KMS-11 (cell line): Measurements from ENCODE around the gene PLEKHA1.

ENCODE experiments used
- H2AFZ ChIP-seq: fragments of 200-600 bp; sonication (generic); 2 replicates; pipeline ENCODE4 v1.6.1; 2016; ENCODE audit warnings: antibody characterized with exemption, mixed run types, low read depth
- H3K27ac ChIP-seq: fragments of 200-600 bp; sonication (generic); 2 replicates; pipeline ENCODE4 v1.6.1; 2016; ENCODE audit warnings: mild to moderate bottlenecking, mixed run types
- H3K27me3 ChIP-seq: fragments of 200-600 bp; sonication (generic); 2 replicates; pipeline ENCODE4 v1.6.1; 2017; ENCODE audit warnings: mild to moderate bottlenecking, low read depth, mixed run types, moderate library complexity; ENCODE audit not compliant: insufficient read depth
- H3K36me3 ChIP-seq: fragments of 200-600 bp; sonication (generic); 2 replicates; pipeline ENCODE4 v1.6.1; 2017; ENCODE audit warnings: mild to moderate bottlenecking, mixed run types; ENCODE audit not compliant: insufficient read depth
- H3K4me1 ChIP-seq: fragments of 200-600 bp; sonication (generic); 2 replicates; pipeline ENCODE4 v1.6.1; 2016; ENCODE audit warnings: mild to moderate bottlenecking, low read depth, mixed run types; ENCODE audit not compliant: poor library complexity, severe bottlenecking
- H3K4me2 ChIP-seq: fragments of 200-600 bp; sonication (generic); 2 replicates; pipeline ENCODE4 v1.7.0; 2016; ENCODE audit warnings: mild to moderate bottlenecking, mixed run types
- H3K4me3 ChIP-seq: fragments of 200-600 bp; sonication (generic); IDR thresholded peaks from 2 replicates; pipeline ENCODE4 v1.6.1; 2017; ENCODE audit warnings: low read depth, low read length, mixed read lengths; ENCODE audit not compliant: insufficient read depth
- H3K79me2 ChIP-seq: fragments of 200-600 bp; sonication (generic); 2 replicates; pipeline ENCODE4 v1.6.1; 2016; ENCODE audit warnings: low read depth, mixed run types; ENCODE audit not compliant: insufficient read depth
- H3K9ac ChIP-seq: fragments of 200-600 bp; sonication (generic); 2 replicates; pipeline ENCODE4 v1.6.1; 2016; ENCODE audit warnings: mild to moderate bottlenecking, mixed run types
- H4K20me1 ChIP-seq: fragments of 200-600 bp; sonication (generic); 2 replicates; pipeline ENCODE4 v1.6.1; 2016; ENCODE audit warnings: mild to moderate bottlenecking, mixed run types; ENCODE audit not compliant: insufficient read depth
- CTCF ChIP-seq: fragments of 200-600 bp; sonication (generic); conservative IDR thresholded peaks from 2 replicates; pipeline ENCODE4 v1.6.1; 2017; ENCODE audit warnings: low read depth, mild to moderate bottlenecking, antibody characterized with exemption, low read length, moderate library complexity, mixed read lengths

The PLEKHA1 gene

GRCh38 chr10:122404576-122404975 is 30.1 kb downstream of the PLEKHA1 start:
- no peak overlapping the region for H3K4me2 ChIP-seq

DNA sequence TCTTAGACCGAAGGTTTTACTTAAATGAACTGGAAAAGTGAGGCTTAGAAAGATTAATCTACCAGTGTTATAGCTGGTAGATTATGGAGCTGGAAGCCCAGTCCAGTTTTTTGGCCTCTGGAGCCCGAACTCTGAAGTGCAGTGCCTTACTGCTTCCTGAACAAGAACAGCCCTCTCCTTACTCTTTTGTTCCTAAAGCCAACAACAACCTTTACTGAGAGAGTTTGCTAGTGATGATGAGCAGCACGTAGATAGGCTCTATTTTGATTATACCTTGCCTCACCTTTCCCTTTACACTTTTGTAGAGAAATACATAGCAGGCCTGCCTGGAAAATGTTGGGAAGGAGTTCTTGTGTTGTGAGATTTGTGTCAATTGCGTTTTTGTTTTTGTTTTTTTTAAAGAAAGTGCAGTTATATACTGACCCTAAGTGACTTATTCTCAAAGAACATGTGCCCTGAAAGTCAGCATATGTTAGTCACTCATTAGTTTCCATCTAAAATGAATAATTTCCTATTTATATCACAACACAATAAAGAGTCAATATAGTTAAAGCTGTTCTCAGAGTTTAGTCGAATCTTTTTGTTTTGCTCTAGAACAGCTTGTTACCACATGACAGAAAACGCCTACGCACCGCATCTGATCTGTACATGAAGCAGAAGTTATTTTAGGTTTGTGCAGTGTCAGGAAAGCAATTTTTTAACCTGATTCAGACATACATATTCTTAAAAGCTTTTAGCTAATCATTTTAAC is 33.0 kb downstream of the PLEKHA1 start:
- no peak for TF ChIP-seq CTCF
- no peak overlapping the region for H3K9ac ChIP-seq

More at GRCh38 chr10:122404576-122404975, 30.1 kb downstream of the PLEKHA1 start:
- H3K9ac ChIP-seq, result no peak overlapping the region
- no peak overlapping the region for H3K4me3 ChIP-seq
- no peaks in the 10 kb centered on the region for H4K20me1 ChIP-seq
- no peaks in the 10 kb centered on the region for H3K27me3 ChIP-seq
- H2AFZ ChIP-seq, result no peak overlapping the region
- no peaks in the 10 kb centered on the region for H3K79me2 ChIP-seq
- H3K36me3 ChIP-seq, result no peaks in the 10 kb centered on the region; the same call in 1 of the 2 replicates
- no peak overlapping the region for H3K27ac ChIP-seq
- no peaks in the 10 kb centered on the region for H3K4me1 ChIP-seq
- no peak for TF ChIP-seq CTCF

DNA sequence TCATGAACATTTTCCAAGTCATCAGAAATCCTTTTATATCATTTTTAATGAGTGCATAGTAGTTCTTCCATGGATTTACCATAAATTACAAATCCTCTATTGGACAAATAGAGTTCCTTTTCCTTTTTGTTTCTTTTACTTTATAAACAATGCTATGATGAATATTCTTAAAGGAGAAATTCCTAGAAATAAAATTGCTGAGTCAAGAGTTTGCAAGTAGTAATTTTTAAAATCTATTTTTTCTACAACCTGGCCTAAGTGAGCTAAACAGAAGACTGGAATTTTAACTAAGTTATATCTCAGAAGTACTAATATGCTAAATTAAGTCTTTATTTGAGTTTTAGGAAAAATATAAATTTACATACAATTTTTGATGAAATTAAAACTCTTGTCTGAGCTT is 38.8 kb downstream of the PLEKHA1 start:
- Histone ChIP-seq H3K4me2 (no peak overlapping the region), H3K4me1 (no peaks in the 10 kb centered on the region), H3K27me3 (no peaks in the 10 kb centered on the region), H3K4me3 (no peak overlapping the region), H3K9ac (no peak overlapping the region), H2AFZ (no peak overlapping the region), H4K20me1 (no peaks in the 10 kb centered on the region), H3K79me2 (no peaks in the 10 kb centered on the region), H3K27ac (no peak overlapping the region), H3K36me3 (no peaks in the 10 kb centered on the region)
- TF ChIP-seq CTCF, result no peak

More for the DNA sequence above, 33.0 kb downstream of the PLEKHA1 start:
- H3K4me3 ChIP-seq, result no peak overlapping the region
- H2AFZ ChIP-seq, result no peak overlapping the region
- H4K20me1 ChIP-seq, result no peaks in the 10 kb centered on the region
- no peak overlapping the region for H3K27ac ChIP-seq
- H3K4me1 ChIP-seq, result no peaks in the 10 kb centered on the region
- H3K4me2 ChIP-seq, result no peak overlapping the region
- no peaks in the 10 kb centered on the region; the same call in 1 of the 2 replicates for H3K36me3 ChIP-seq
- H3K27me3 ChIP-seq, result no peaks in the 10 kb centered on the region
- H3K79me2 ChIP-seq, result no peaks in the 10 kb centered on the region

DNA sequence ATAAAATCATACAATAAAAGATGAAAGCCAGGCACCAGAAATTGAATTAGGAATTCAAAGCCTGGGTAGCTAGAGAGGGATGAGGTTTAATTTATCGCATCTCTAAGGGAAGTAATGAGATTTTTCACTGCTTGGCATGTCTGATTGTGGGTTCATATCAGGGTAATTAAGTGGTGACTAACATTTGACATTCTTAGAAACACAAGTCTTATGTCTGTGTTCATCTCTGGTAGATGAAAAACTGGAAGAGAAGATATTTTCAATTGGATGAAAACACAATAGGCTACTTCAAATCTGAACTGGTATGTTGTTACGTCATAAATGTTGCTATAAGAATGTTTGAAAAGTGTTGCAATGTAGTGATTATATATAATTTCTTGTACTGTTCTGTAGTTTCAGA is 43.2 kb downstream of the PLEKHA1 start:
- Histone ChIP-seq H3K9ac (no peak overlapping the region), H3K27ac (no peak overlapping the region), H3K27me3 (no peaks in the 10 kb centered on the region), H3K36me3 (no peaks in the 10 kb centered on the region), H4K20me1 (no peaks in the 10 kb centered on the region), H3K4me3 (no peak overlapping the region), H3K79me2 (no peaks in the 10 kb centered on the region), H2AFZ (no peak overlapping the region), H3K4me2 (no peak overlapping the region), H3K4me1 (no peaks in the 10 kb centered on the region)
- TF ChIP-seq CTCF, result no peak
